Cardiac muscle cell (in vitro differentiated cells and primary cell): ENCODE measurements around the gene RHOBTB1. TPM values are rescaled to one million over a fixed set of nuclear protein-coding genes. Genes with fewer than 3 reads are reported as not detected.
A peak's percentile ranks its signal among the peaks of the same experiment; 100 is the strongest.

Experiments used
- DNase-seq, 2 donors: peaks; one replicate each; pipeline versions ENCODE4 v3.0.0 to v3.0.0-alpha.2; 2010 to 2017; ENCODE audit warnings: low read depth in 1 of 2, low spot score in 1 of 2
- H3K27ac ChIP-seq: fragments of 200-600 bp; sonication (generic); 2 replicates; pipeline ENCODE4 v1.5.1; 2016
- H3K27me3 ChIP-seq: fragments of 200-600 bp; sonication (generic); 2 replicates; pipeline ENCODE4 v1.6.0; 2016; ENCODE audit warnings: control low read depth
- H3K36me3 ChIP-seq: fragments of 200-600 bp; sonication (generic); 2 replicates; pipeline ENCODE4 v1.5.1; 2016; ENCODE audit warnings: control low read depth
- H3K4me1 ChIP-seq: fragments of 200-600 bp; sonication (generic); 2 replicates; pipeline ENCODE4 v1.8.1; 2017; ENCODE audit warnings: low read depth, mild to moderate bottlenecking, mixed run types
- H3K4me3 ChIP-seq: fragments of 200-600 bp; sonication (generic); 2 replicates; pipeline ENCODE4 v1.5.1; 2016; ENCODE audit warnings: mild to moderate bottlenecking
- H3K9me3 ChIP-seq: fragments of 200-600 bp; sonication (generic); 2 replicates; pipeline ENCODE4 v1.5.1; 2017; ENCODE audit warnings: low read depth, mild to moderate bottlenecking, control low read depth
- CTCF ChIP-seq: IDR thresholded peaks from 2 replicates; pipeline ENCODE4 v1.5.1; 2012; ENCODE audit warnings: low read depth, mild to moderate bottlenecking, low read length
- polyA plus RNA-seq: library from polyadenylated mRNA; unstranded; fragments of >200 nt; fragmentation: Nextera tagmentation; extraction: Ambion mirVana; gene quantifications from 2 replicates; pipeline ENCODE4 v1.2.1, GENCODE V29; 2016
- total RNA-seq: library from RNA; depleted of rRNA; stranded (reverse); fragments of >200 nt; gene quantifications from 2 replicates; pipeline ENCODE4 v1.2.3, GENCODE V29; 2016

Gene RHOBTB1
- total and polyA plus RNA-seq, 2 experiments from 2014 or later, result 12.5 to 23.6 TPM

DNA sequence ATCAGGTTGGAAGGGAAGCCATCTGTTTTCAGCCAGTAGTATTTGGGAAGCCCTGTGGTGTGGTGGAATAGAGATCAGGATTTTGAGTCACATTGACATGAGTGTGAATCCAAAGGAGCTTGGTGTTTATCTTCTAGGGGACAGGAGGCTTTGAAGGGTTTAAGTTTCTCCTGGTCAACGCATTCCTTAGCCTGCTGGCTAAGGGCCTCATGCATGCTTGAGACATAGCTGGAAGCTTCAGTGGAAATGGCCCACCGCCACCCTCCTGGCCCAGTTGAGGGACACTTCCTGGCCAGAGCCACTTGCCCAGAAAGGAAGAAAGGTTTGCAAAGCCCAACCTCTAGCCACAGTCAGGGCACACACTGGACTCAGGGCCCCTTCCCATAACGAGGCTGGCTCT lies 94.8 kb downstream of the RHOBTB1 start:
- H3K36me3 ChIP-seq, result no peaks in the 10 kb centered on the region
- no peak overlapping the region for H3K27ac ChIP-seq
- H3K4me3 ChIP-seq, result no peak overlapping the region
- H3K4me1 ChIP-seq, result no peaks in the 10 kb centered on the region
- H3K9me3 ChIP-seq, result no peaks in the 10 kb centered on the region
- no peak for DNase-seq
- no peak for TF ChIP-seq CTCF
- H3K27me3 ChIP-seq, result no peaks in the 10 kb centered on the region

- Histone ChIP-seq H3K27ac (no peak overlapping the region), H3K36me3 (no peaks in the 10 kb centered on the region), H3K4me3 (no peak overlapping the region), H3K9me3 (no peaks in the 10 kb centered on the region), H3K27me3 (no peaks in the 10 kb centered on the region), H3K4me1 (no peaks in the 10 kb centered on the region)
- DNase-seq, result no peak
- no peak for TF ChIP-seq CTCF
These were observed 95.3 kb downstream of the RHOBTB1 start for GRCh38 chr10:60848680-60849079.

DNA sequence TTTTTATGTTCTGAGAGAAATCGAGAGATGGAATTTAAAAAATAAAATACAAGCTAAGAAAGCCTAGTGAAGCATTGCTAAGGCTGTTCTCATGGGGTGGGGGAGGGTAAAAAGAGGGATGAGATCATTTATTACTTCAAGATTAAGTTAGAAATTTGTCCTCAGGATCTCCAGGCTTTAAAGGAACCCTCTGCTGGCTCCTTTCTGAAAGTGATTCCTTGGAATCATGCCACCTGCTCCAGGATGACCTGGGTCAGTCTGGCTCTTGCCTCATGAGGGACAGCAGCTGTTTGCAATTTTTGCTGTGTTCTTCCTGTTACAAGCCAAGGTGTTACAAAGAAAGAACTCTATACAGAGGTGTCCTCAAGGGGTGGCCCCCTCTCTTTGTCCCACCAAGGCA lies 95.9 kb downstream of the RHOBTB1 start:
- no peak overlapping the region for H3K4me3 ChIP-seq
- TF ChIP-seq CTCF, result no peak
- H3K36me3 ChIP-seq, result no peaks in the 10 kb centered on the region
- H3K27ac ChIP-seq, result no peak overlapping the region
- DNase-seq, result peak in 1 of 2 donors; percentile 66
- H3K4me1 ChIP-seq, result no peaks in the 10 kb centered on the region
- H3K27me3 ChIP-seq, result no peaks in the 10 kb centered on the region
- H3K9me3 ChIP-seq, result no peaks in the 10 kb centered on the region

GRCh38 chr10:60846173-60846572 lies 97.8 kb downstream of the RHOBTB1 start:
- Histone ChIP-seq H3K4me1 (no peaks in the 10 kb centered on the region), H3K4me3 (no peak overlapping the region), H3K36me3 (no peaks in the 10 kb centered on the region), H3K27ac (no peak overlapping the region), H3K27me3 (no peaks in the 10 kb centered on the region), H3K9me3 (no peaks in the 10 kb centered on the region)
- peak in 1 of 2 donors; percentile 73 for DNase-seq
- TF ChIP-seq CTCF, result peak; percentile 14

- H3K36me3 ChIP-seq, result no peaks in the 10 kb centered on the region
These were observed 98.9 kb downstream of the RHOBTB1 start for GRCh38 chr10:60845038-60845437.

More at GRCh38 chr10:60845038-60845437, 98.9 kb downstream of the RHOBTB1 start:
- no peak for DNase-seq
- Histone ChIP-seq H3K4me1 (no peaks in the 10 kb centered on the region), H3K27me3 (no peaks in the 10 kb centered on the region), H3K9me3 (no peaks in the 10 kb centered on the region), H3K27ac (no peak overlapping the region), H3K4me3 (no peak overlapping the region)
- no peak for TF ChIP-seq CTCF
